ENCODE data around the gene UBA1.

UBA1 gene

GRCh38 chrX:47185241-47185640, 8.4 kb upstream of the UBA1 start:
- no peak overlapping the region for H2BK120ac ChIP-seq (ENCODE audit: low read depth, low read length)
- peaks cover 8% of the 10 kb centered on the region for H3K79me1 ChIP-seq (replicated peaks; ENCODE audit: low read length, poor library complexity, severe bottlenecking)
- no peak overlapping the region for H3K18ac ChIP-seq (ENCODE audit: low read depth in 1 of 2, low read length in 2 of 2)
- no peak for DNase-seq
- no peak overlapping the region for H3K23ac ChIP-seq (ENCODE audit: low read length in 2 of 2)
- H3K27ac ChIP-seq (ENCODE audit: low read length, poor library complexity, severe bottlenecking), result no peak overlapping the region
- 92% methylated on average over 13 of the region's 17 CpGs for WGBS
- no peak overlapping the region for H2BK15ac ChIP-seq (ENCODE audit: low read depth, poor library complexity, severe bottlenecking)
- no peak overlapping the region for H3K9ac ChIP-seq (ENCODE audit: low read length)
- H3K9me3 ChIP-seq (ENCODE audit: control insufficient read depth, low read length), result no peaks in the 10 kb centered on the region
- no peak overlapping the region for H3K14ac ChIP-seq (ENCODE audit: low read length in 2 of 2)
- peaks cover 4% of the 10 kb centered on the region for H3K4me1 ChIP-seq (ENCODE audit: control insufficient read depth, insufficient read depth, low read depth, low read length)
- H4K91ac ChIP-seq (ENCODE audit: low read length), result no peak overlapping the region
- H2BK5ac ChIP-seq (ENCODE audit: low read depth, low read length, poor library complexity, severe bottlenecking), result no peak overlapping the region
- peaks cover 0 to 51% of the 10 kb centered on the region in 2 experiments for H3K27me3 ChIP-seq (ENCODE audit: control insufficient read depth in 1 of 2, insufficient read depth in 1 of 2, low read length in 2 of 2)
- no peak overlapping the region for H2AK5ac ChIP-seq (ENCODE audit: low read length, severe bottlenecking)
- no peak overlapping the region for H3K4me2 ChIP-seq (ENCODE audit: low read length, poor library complexity, severe bottlenecking)
- no peak overlapping the region for H3K4ac ChIP-seq (ENCODE audit: low read depth in 1 of 2, low read length in 2 of 2)
- H2AFZ ChIP-seq (ENCODE audit: low read depth, low read length), result no peak overlapping the region
- no peak overlapping the region for H4K8ac ChIP-seq (ENCODE audit: low read length)
- no peak overlapping the region for H2BK12ac ChIP-seq (ENCODE audit: low read length in 2 of 2)
- peaks cover 54 to 62% of the 10 kb centered on the region in 2 experiments for H3K36me3 ChIP-seq (ENCODE audit: control insufficient read depth in 1 of 2, insufficient read depth in 2 of 2, low read depth in 1 of 2, low read length in 2 of 2)
- no peak overlapping the region for H3K4me3 ChIP-seq (ENCODE audit: insufficient read depth in 1 of 2, low read depth in 1 of 2, low read length in 2 of 2)

- Histone ChIP-seq H3K9me3 (ENCODE audit: control insufficient read depth, low read length) (no peaks in the 10 kb centered on the region), H3K18ac (ENCODE audit: low read depth in 1 of 2, low read length in 2 of 2) (no peak overlapping the region), H3K9ac (ENCODE audit: low read length) (no peak overlapping the region), H2AFZ (ENCODE audit: low read depth, low read length) (no peak overlapping the region), H3K27ac (ENCODE audit: low read length, poor library complexity, severe bottlenecking) (no peak overlapping the region), H3K4me1 (ENCODE audit: control insufficient read depth, insufficient read depth, low read depth, low read length) (peaks cover 4% of the 10 kb centered on the region), H3K36me3 (ENCODE audit: control insufficient read depth in 1 of 2, insufficient read depth in 2 of 2, low read depth in 1 of 2, low read length in 2 of 2) (peaks cover 46 to 52% of the 10 kb centered on the region in 2 experiments), H4K8ac (ENCODE audit: low read length) (no peak overlapping the region), H4K91ac (ENCODE audit: low read length) (no peak overlapping the region), H3K27me3 (ENCODE audit: control insufficient read depth in 1 of 2, insufficient read depth in 1 of 2, low read length in 2 of 2) (peaks cover 0 to 56% of the 10 kb centered on the region in 2 experiments), H3K4ac (ENCODE audit: low read depth in 1 of 2, low read length in 2 of 2) (no peak overlapping the region), H3K4me2 (ENCODE audit: low read length, poor library complexity, severe bottlenecking) (no peak overlapping the region), H3K23ac (ENCODE audit: low read length in 2 of 2) (no peak overlapping the region), H2BK12ac (ENCODE audit: low read length in 2 of 2) (no peak overlapping the region), H2BK5ac (ENCODE audit: low read depth, low read length, poor library complexity, severe bottlenecking) (no peak overlapping the region), H2AK5ac (ENCODE audit: low read length, severe bottlenecking) (no peak overlapping the region), H3K14ac (ENCODE audit: low read length in 2 of 2) (no peak overlapping the region), H2BK120ac (ENCODE audit: low read depth, low read length) (no peak overlapping the region), H3K79me1 (replicated peaks; ENCODE audit: low read length, poor library complexity, severe bottlenecking) (peaks cover 5% of the 10 kb centered on the region), H2BK15ac (ENCODE audit: low read depth, poor library complexity, severe bottlenecking) (no peak overlapping the region), H3K4me3 (ENCODE audit: insufficient read depth in 1 of 2, low read depth in 1 of 2, low read length in 2 of 2) (no peak overlapping the region)
- DNase-seq, result no peak
- WGBS, result 99% methylated on average over 19 of the region's 27 CpGs
These were observed 7.4 kb upstream of the UBA1 start for GRCh38 chrX:47186096-47186740.

GRCh38 chrX:47187106-47187677, 6.4 kb upstream of the UBA1 start:
- Histone ChIP-seq H3K27me3 (ENCODE audit: control insufficient read depth in 1 of 2, insufficient read depth in 1 of 2, low read length in 2 of 2) (peaks cover 0 to 52% of the 10 kb centered on the region in 2 experiments), H3K18ac (ENCODE audit: low read depth in 1 of 2, low read length in 2 of 2) (no peak overlapping the region), H3K23ac (ENCODE audit: low read length in 2 of 2) (no peak overlapping the region), H3K4me3 (ENCODE audit: insufficient read depth in 1 of 2, low read depth in 1 of 2, low read length in 2 of 2) (no peak overlapping the region), H2BK12ac (ENCODE audit: low read length in 2 of 2) (no peak overlapping the region), H3K9me3 (ENCODE audit: control insufficient read depth, low read length) (no peaks in the 10 kb centered on the region), H2BK120ac (ENCODE audit: low read depth, low read length) (no peak overlapping the region), H3K9ac (ENCODE audit: low read length) (no peak overlapping the region), H3K79me1 (replicated peaks; ENCODE audit: low read length, poor library complexity, severe bottlenecking) (peaks cover 3% of the 10 kb centered on the region), H2BK5ac (ENCODE audit: low read depth, low read length, poor library complexity, severe bottlenecking) (no peak overlapping the region), H2AK5ac (ENCODE audit: low read length, severe bottlenecking) (no peak overlapping the region), H4K91ac (ENCODE audit: low read length) (no peak overlapping the region), H3K27ac (ENCODE audit: low read length, poor library complexity, severe bottlenecking) (no peak overlapping the region), H4K8ac (ENCODE audit: low read length) (no peak overlapping the region), H2AFZ (ENCODE audit: low read depth, low read length) (no peak overlapping the region), H3K4ac (ENCODE audit: low read depth in 1 of 2, low read length in 2 of 2) (no peak overlapping the region), H3K4me1 (ENCODE audit: control insufficient read depth, insufficient read depth, low read depth, low read length) (peaks cover 6% of the 10 kb centered on the region), H3K14ac (ENCODE audit: low read length in 2 of 2) (no peak overlapping the region), H2BK15ac (ENCODE audit: low read depth, poor library complexity, severe bottlenecking) (no peak overlapping the region), H3K36me3 (ENCODE audit: control insufficient read depth in 1 of 2, insufficient read depth in 2 of 2, low read depth in 1 of 2, low read length in 2 of 2) (peaks cover 36 to 43% of the 10 kb centered on the region in 2 experiments), H3K4me2 (ENCODE audit: low read length, poor library complexity, severe bottlenecking) (no peak overlapping the region)
- WGBS, result no CpG with 5 or more reads among the region's 4 CpGs
- DNase-seq, result no peak

GRCh38 chrX:47189906-47190305, 3.7 kb upstream of the UBA1 start:
- H2BK5ac ChIP-seq (ENCODE audit: low read depth, low read length, poor library complexity, severe bottlenecking), result no peak overlapping the region
- no peak overlapping the region for H3K9ac ChIP-seq (ENCODE audit: low read length)

More at GRCh38 chrX:47189906-47190305, 3.7 kb upstream of the UBA1 start:
- H3K18ac ChIP-seq (ENCODE audit: low read depth in 1 of 2, low read length in 2 of 2), result no peak overlapping the region
- H3K27me3 ChIP-seq (ENCODE audit: control insufficient read depth in 1 of 2, insufficient read depth in 1 of 2, low read length in 2 of 2), result peaks cover 0 to 45% of the 10 kb centered on the region in 2 experiments
- DNase-seq, result no peak
- H4K91ac ChIP-seq (ENCODE audit: low read length), result no peak overlapping the region
- no peaks in the 10 kb centered on the region for H3K9me3 ChIP-seq (ENCODE audit: control insufficient read depth, low read length)
- H2AFZ ChIP-seq (ENCODE audit: low read depth, low read length), result no peak overlapping the region
- no peak overlapping the region for H3K4me3 ChIP-seq (ENCODE audit: insufficient read depth in 1 of 2, low read depth in 1 of 2, low read length in 2 of 2)
- peaks cover 21 to 26% of the 10 kb centered on the region in 2 experiments for H3K36me3 ChIP-seq (ENCODE audit: control insufficient read depth in 1 of 2, insufficient read depth in 2 of 2, low read depth in 1 of 2, low read length in 2 of 2)
- H2AK5ac ChIP-seq (ENCODE audit: low read length, severe bottlenecking), result no peak overlapping the region
- H3K23ac ChIP-seq (ENCODE audit: low read length in 2 of 2), result no peak overlapping the region
- no peak overlapping the region for H2BK120ac ChIP-seq (ENCODE audit: low read depth, low read length)
- H3K27ac ChIP-seq (ENCODE audit: low read length, poor library complexity, severe bottlenecking), result no peak overlapping the region
- peaks cover 1% of the 10 kb centered on the region for H3K79me1 ChIP-seq (replicated peaks; ENCODE audit: low read length, poor library complexity, severe bottlenecking)
- no peak overlapping the region for H3K14ac ChIP-seq (ENCODE audit: low read length in 2 of 2)
- no peak overlapping the region for H3K4ac ChIP-seq (ENCODE audit: low read depth in 1 of 2, low read length in 2 of 2)
- peaks cover 11% of the 10 kb centered on the region for H3K4me1 ChIP-seq (ENCODE audit: control insufficient read depth, insufficient read depth, low read depth, low read length)
- H4K8ac ChIP-seq (ENCODE audit: low read length), result no peak overlapping the region
- 75% methylated on average over 9 of the region's 19 CpGs for WGBS
- H2BK15ac ChIP-seq (ENCODE audit: low read depth, poor library complexity, severe bottlenecking), result no peak overlapping the region
- H2BK12ac ChIP-seq (ENCODE audit: low read length in 2 of 2), result no peak overlapping the region
- H3K4me2 ChIP-seq (ENCODE audit: low read length, poor library complexity, severe bottlenecking), result no peak overlapping the region
